Prostate gland (tissue), 2 donors: ENCODE measurements around the gene ZNF775.

Source experiments
- POLR2A ChIP-seq: fragments of 450-650 bp; IDR thresholded peaks from one replicate; pipeline ENCODE4 v1.6.1; 2016; ENCODE audit warnings: antibody characterized with exemption, mild to moderate bottlenecking
- POLR2AphosphoS5 ChIP-seq: sonication (generic); formaldehyde crosslinking; IDR thresholded peaks from one replicate; pipeline ENCODE4 v1.6.1; 2017; ENCODE audit warnings: antibody characterized with exemption
- TF ChIP-seq, protein P1 (sequence below), 4 experiments: fragments of 200-600 bp in 2 of 4; fragments of 450-650 bp in 2 of 4; sonication (generic) in 2 of 4; IDR thresholded peaks; 1 replicate in 3 of 4; 2 replicates in 1 of 4; pipeline ENCODE4 v1.5.1; 2016 to 2019; ENCODE audit warnings: antibody characterized with exemption in 4 of 4, mild to moderate bottlenecking in 2 of 4, moderate library complexity in 2 of 4

DNA sequence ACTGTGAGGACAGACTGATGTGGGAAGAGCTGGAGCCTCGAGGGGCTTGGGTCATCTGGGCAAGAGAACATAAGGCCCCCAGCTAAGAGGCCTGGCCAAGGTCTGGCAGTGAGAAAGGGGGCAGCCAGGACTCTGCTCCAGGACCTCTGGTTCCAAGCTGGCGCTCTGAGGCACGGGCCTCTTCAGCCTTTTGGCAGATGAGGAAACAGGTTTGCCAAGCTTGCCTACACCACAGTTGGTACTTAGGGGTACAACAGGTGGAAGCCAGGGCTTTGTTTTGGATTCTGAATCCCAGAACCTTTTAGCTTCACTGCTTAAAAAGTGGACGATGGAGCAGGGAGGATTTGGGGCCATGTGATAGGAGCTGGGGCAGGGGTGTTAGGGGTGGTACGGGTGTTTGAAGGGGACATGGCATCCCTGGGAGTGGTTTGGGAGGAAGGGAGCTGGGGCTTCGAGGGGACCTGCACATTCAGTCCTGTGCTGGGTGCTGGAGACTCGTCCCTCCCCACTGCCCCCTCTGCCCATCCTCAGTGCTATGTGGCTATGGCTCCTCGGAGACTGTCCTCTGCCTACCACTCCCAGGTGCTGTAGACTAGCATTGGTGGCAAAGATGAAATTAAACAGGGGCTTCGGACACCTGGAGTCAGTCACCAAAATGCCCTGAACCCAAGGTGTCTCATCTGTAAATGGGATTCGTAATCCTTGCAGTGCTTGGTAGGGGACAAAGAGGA lies 30.3 kb downstream of the ZNF775 start:
- TF ChIP-seq, protein P1, sequence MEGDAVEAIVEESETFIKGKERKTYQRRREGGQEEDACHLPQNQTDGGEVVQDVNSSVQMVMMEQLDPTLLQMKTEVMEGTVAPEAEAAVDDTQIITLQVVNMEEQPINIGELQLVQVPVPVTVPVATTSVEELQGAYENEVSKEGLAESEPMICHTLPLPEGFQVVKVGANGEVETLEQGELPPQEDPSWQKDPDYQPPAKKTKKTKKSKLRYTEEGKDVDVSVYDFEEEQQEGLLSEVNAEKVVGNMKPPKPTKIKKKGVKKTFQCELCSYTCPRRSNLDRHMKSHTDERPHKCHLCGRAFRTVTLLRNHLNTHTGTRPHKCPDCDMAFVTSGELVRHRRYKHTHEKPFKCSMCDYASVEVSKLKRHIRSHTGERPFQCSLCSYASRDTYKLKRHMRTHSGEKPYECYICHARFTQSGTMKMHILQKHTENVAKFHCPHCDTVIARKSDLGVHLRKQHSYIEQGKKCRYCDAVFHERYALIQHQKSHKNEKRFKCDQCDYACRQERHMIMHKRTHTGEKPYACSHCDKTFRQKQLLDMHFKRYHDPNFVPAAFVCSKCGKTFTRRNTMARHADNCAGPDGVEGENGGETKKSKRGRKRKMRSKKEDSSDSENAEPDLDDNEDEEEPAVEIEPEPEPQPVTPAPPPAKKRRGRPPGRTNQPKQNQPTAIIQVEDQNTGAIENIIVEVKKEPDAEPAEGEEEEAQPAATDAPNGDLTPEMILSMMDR (IDR thresholded peaks at IDR 0.05), result no peak
- TF ChIP-seq POLR2AphosphoS5, result no peak
- no peak for TF ChIP-seq POLR2A
